ENCODE measurements around the gene FBN1. TPM values are rescaled to one million over a fixed set of nuclear protein-coding genes. Genes with fewer than 3 reads are reported as not detected.

FBN1 gene
- total and polyA plus RNA-seq, 2 of the 13 experiments (the other 11 are each of a cell fraction or from before 2014, with no cell fraction given): 1.5 to 3.0 TPM

DNA sequence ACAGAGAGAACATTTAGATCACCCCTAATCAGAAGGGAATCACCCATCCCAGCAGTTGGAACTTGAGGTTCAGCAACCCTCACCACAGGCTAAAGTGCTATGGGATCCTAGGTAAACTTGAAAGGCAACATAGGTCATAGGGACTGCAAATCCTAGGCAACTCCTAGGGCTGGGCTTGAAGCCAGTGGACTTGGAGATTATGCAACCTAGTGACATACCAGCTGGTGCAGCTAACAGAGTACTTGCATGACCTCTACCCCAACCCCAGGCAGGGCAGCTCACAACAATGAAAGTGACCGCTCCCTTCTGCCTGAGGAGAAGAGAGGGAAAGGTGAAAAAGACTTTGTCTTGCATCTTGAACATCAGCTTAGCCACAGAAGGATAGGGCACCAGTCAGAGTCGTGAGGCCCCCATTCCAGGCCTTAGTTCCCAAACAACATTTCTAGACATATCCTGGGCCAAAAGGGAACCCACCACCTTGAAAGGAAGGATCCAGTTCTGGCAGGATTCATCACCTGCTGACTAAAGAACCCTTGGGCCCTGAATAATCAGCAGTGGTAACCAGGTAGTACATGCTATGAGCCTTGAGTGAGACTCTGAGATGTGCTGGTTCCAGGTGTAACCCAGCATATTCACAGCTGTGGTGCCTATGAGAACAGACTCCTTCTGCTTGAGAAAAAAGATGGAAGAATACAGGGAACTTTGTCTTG lies 37.6 kb upstream of the FBN1 start (continued):
- TF ChIP-seq, protein P1, sequence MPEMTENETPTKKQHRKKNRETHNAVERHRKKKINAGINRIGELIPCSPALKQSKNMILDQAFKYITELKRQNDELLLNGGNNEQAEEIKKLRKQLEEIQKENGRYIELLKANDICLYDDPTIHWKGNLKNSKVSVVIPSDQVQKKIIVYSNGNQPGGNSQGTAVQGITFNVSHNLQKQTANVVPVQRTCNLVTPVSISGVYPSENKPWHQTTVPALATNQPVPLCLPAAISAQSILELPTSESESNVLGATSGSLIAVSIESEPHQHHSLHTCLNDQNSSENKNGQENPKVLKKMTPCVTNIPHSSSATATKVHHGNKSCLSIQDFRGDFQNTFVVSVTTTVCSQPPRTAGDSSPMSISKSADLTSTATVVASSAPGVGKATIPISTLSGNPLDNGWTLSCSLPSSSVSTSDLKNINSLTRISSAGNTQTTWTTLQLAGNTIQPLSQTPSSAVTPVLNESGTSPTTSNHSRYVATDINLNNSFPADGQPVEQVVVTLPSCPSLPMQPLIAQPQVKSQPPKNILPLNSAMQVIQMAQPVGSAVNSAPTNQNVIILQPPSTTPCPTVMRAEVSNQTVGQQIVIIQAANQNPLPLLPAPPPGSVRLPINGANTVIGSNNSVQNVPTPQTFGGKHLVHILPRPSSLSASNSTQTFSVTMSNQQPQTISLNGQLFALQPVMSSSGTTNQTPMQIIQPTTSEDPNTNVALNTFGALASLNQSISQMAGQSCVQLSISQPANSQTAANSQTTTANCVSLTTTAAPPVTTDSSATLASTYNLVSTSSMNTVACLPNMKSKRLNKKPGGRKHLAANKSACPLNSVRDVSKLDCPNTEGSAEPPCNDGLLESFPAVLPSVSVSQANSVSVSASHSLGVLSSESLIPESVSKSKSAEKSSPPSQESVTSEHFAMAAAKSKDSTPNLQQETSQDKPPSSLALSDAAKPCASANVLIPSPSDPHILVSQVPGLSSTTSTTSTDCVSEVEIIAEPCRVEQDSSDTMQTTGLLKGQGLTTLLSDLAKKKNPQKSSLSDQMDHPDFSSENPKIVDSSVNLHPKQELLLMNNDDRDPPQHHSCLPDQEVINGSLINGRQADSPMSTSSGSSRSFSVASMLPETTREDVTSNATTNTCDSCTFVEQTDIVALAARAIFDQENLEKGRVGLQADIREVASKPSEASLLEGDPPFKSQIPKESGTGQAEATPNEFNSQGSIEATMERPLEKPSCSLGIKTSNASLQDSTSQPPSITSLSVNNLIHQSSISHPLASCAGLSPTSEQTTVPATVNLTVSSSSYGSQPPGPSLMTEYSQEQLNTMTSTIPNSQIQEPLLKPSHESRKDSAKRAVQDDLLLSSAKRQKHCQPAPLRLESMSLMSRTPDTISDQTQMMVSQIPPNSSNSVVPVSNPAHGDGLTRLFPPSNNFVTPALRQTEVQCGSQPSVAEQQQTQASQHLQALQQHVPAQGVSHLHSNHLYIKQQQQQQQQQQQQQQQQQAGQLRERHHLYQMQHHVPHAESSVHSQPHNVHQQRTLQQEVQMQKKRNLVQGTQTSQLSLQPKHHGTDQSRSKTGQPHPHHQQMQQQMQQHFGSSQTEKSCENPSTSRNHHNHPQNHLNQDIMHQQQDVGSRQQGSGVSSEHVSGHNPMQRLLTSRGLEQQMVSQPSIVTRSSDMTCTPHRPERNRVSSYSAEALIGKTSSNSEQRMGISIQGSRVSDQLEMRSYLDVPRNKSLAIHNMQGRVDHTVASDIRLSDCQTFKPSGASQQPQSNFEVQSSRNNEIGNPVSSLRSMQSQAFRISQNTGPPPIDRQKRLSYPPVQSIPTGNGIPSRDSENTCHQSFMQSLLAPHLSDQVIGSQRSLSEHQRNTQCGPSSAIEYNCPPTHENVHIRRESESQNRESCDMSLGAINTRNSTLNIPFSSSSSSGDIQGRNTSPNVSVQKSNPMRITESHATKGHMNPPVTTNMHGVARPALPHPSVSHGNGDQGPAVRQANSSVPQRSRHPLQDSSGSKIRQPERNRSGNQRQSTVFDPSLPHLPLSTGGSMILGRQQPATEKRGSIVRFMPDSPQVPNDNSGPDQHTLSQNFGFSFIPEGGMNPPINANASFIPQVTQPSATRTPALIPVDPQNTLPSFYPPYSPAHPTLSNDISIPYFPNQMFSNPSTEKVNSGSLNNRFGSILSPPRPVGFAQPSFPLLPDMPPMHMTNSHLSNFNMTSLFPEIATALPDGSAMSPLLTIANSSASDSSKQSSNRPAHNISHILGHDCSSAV (CRISPR knock-in tag; IDR thresholded peaks at IDR 0.05; ENCODE audit: borderline replicate concordance): no peak
- TF ChIP-seq ZNF558 (CRISPR knock-in tag; IDR thresholded peaks at IDR 0.05; ENCODE audit: borderline replicate concordance) (no peak), RXRB (CRISPR knock-in tag; IDR thresholded peaks at IDR 0.05; ENCODE audit: borderline replicate concordance) (peak; percentile 65), ZNF547 (CRISPR knock-in tag; IDR thresholded peaks at IDR 0.05) (no peak), NR2F6 (IDR thresholded peaks at IDR 0.05) (peak; percentile 59; the same call in 1 of the 2 replicates), NR2F6 (CRISPR knock-in tag; IDR thresholded peaks at IDR 0.05) (peak; percentile 66), ASH2L (IDR thresholded peaks at IDR 0.05; ENCODE audit: insufficient read length, low read depth, low read length) (no peak), SP4 (CRISPR knock-in tag; IDR thresholded peaks at IDR 0.05) (no peak), SOX5 (CRISPR knock-in tag; IDR thresholded peaks at IDR 0.05; ENCODE audit: borderline replicate concordance) (0 out of 2 replicates have a peak, but pooled peaks have one; percentile 17), CEBPB (IDR thresholded peaks at IDR 0.05; ENCODE audit: borderline replicate concordance, low read depth, low read length) (peak; percentile 91)
- TF ChIP-seq, protein P2, sequence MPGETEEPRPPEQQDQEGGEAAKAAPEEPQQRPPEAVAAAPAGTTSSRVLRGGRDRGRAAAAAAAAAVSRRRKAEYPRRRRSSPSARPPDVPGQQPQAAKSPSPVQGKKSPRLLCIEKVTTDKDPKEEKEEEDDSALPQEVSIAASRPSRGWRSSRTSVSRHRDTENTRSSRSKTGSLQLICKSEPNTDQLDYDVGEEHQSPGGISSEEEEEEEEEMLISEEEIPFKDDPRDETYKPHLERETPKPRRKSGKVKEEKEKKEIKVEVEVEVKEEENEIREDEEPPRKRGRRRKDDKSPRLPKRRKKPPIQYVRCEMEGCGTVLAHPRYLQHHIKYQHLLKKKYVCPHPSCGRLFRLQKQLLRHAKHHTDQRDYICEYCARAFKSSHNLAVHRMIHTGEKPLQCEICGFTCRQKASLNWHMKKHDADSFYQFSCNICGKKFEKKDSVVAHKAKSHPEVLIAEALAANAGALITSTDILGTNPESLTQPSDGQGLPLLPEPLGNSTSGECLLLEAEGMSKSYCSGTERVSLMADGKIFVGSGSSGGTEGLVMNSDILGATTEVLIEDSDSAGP (CRISPR knock-in tag; IDR thresholded peaks at IDR 0.05; ENCODE audit: borderline replicate concordance): no peak
